Coronary artery (tissue), 2 donors: Measurements from ENCODE around the gene SEC23IP.
A peak's percentile ranks its signal among the peaks of the same experiment; 100 is the strongest.
"Not testable (repeated sequence)": the region's sequence is repeated elsewhere in the genome, so short reads cannot be mapped to it uniquely, and the experiment has no call there.

ENCODE experiments used
- DNase-seq: peaks from one replicate; pipeline ENCODE4 v3.0.0-alpha.2; 2017; ENCODE audit warnings: low spot score
- H3K27ac ChIP-seq, 2 donors: fragments of 200-600 bp; sonication (generic); one replicate each; pipeline ENCODE4 v1.5.1; 2016 to 2019
- H3K4me3 ChIP-seq: fragments of 200-600 bp; sonication (generic); 2 replicates; pipeline ENCODE4 v1.5.1; 2016; ENCODE audit warnings: mild to moderate bottlenecking, moderate library complexity
- CTCF ChIP-seq: fragments of 200-600 bp; sonication (generic); IDR thresholded peaks from one replicate; pipeline ENCODE4 v1.5.1; 2019; ENCODE audit warnings: antibody characterized with exemption

Gene SEC23IP

GRCh38 chr10:119865699-119866240 lies 26.8 kb upstream of the SEC23IP start:
- no peak overlapping the region for H3K27ac ChIP-seq
- DNase-seq = no peak
- TF ChIP-seq CTCF = no peak

GRCh38 chr10:119867317-119867716 lies 25.2 kb upstream of the SEC23IP start:
- DNase-seq = no peak
- TF ChIP-seq CTCF = no peak
- Histone ChIP-seq H3K27ac (no peak overlapping the region), H3K4me3 (no peak overlapping the region)

More at GRCh38 chr10:119865699-119866240, 26.8 kb upstream of the SEC23IP start:
- no peak overlapping the region for H3K4me3 ChIP-seq

GRCh38 chr10:119869398-119869797 lies 23.1 kb upstream of the SEC23IP start:
- H3K4me3 ChIP-seq, DNase-seq, H3K27ac ChIP-seq: not testable (repeated sequence)

DNA sequence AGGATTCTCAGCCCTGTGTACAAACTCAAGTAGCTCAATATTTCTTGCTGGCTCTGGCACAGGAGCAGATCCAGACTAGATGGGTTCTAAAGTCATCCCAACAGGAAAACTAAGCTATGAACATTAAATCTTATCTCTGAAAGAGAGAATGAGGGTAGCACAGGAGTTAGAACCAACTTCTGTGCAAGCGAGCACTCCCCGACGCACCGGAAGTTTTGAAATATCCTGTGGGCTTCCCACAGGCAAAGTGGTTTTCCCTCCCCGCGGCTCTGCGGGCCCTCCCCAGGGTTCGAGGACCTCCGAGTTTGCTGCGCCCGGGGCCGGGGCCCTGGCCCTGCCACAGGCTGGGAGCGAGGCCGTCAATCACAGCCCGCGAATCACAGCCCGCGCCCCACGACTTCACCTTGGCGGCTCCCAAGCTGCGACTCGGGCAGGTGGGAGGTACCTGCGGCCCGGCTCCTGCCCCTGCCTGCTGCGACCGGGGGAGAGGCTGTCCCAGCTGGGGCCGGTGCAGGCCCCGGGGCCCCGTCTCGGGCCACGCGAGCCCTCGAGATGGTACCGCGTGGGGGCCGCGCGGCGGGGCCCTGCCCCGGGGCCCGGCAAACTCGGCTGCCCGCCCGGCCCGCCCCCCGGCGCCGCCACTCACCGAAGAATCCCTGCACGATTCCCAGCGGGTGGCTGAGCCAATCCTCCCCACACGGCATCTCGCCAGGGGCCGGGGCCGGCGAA lies 20.5 kb upstream of the SEC23IP start:
- no peak for TF ChIP-seq CTCF
- no peak for DNase-seq
- Histone ChIP-seq H3K4me3 (peak overlapping the region; percentile 98), H3K27ac (peak overlapping the region; percentile 77 to 91)

GRCh38 chr10:119872610-119872859 lies 20.0 kb upstream of the SEC23IP start, which contains the start of gene MCMBP:
Gene MCMBP, minus strand, starts transcription at chr10:119872843. Its CDS starts 259 bp downstream, at chr10:119872584.
- H3K4me3 ChIP-seq = peak within 1 kb of the TSS; percentile 98
- DNase-seq = no peak
- no peak for TF ChIP-seq CTCF

DNA sequence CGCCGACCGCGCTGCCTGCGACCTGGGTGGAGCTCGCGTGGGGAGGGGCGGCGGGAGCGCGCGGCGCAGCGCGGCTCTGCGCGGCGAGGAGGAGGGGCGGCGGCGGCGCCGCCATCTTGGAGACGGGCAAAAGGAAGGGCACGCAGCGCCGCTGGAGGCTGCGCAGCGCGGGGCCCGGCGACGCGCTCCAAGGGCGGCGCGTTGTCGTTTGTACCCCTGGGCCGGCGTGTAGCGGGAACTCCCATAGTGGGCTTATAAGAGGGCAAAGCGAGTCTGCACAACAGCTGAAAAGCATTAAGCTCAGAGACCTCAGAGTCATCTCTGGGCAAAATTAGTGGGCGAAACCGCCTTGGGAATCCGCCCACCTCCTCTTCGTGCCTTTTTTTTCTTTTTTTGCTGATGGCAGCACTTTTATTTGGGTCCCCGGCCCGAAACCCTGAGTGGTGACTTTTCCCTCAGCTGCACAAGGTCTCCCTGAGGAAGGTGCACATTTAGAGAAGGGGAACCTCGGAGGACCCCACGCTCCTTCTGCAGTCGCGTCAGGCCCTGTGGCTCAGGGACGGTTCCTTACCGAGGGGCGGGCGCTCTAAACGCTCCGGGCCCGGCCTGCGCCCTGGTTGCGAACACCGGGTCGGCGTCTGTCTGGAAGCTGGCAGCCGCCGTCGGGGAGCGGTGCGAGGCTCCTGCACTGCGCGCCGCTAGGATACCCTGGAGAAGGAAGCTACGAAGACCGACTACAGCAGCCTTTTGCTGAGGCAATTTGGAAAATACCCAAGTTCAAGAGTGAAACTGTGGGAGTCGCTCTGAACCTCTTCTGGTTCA lies 19.5 kb upstream of the SEC23IP start:
- Histone ChIP-seq H3K4me3 (peak overlapping the region; percentile 98), H3K27ac (peak overlapping the region; percentile 77 to 91)
- TF ChIP-seq CTCF = no peak
- DNase-seq = peak; percentile 89

More at GRCh38 chr10:119872610-119872859, 20.0 kb upstream of the SEC23IP start, which contains the start of gene MCMBP:
- H3K27ac ChIP-seq = peak within 1 kb of the TSS; percentile 77 to 91

GRCh38 chr10:119878524-119878923 lies 14.0 kb upstream of the SEC23IP start:
- no peak for TF ChIP-seq CTCF
- H3K27ac ChIP-seq = no peak overlapping the region
- DNase-seq = no peak
- H3K4me3 ChIP-seq = no peak overlapping the region

DNA sequence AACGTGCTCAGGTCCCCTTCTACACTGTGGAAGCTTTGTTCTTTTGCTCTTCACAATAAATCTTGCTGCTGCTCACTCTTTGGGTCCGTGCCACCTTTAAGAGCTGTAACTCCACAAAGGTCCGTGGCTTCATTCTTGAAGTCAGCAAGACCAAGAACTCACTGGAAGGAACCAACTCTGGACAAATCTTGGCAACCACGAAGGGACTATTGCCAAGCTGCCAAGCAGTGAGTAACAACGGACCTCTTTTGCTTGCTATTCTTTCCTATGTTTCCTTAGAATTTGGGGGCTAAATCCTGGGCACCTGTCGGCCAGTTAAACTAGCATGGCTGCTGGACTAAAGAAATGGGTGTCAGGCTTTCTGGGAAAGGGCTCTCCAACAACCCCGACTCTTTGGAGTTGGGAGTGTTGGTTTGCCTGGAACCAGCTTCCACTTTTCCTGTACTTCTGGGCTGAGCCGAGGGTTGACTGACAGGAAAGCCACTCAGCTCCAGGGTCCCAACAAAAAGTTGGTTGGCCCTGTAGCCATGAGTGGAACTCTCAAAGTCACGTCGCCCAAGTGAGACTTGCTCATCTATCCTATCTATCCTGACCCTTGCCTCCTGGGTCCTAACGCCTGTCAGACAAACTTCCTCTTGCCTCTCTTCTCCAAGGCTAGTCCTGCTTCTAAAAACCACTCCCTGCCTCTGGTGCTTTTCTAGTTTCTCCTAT lies 8.5 kb upstream of the SEC23IP start:
- H3K4me3 ChIP-seq, H3K27ac ChIP-seq, DNase-seq: not testable (repeated sequence)

- not testable (repeated sequence) for H3K27ac ChIP-seq, H3K4me3 ChIP-seq, DNase-seq
These were observed 6.5 kb upstream of the SEC23IP start for GRCh38 chr10:119886070-119886469.

DNA sequence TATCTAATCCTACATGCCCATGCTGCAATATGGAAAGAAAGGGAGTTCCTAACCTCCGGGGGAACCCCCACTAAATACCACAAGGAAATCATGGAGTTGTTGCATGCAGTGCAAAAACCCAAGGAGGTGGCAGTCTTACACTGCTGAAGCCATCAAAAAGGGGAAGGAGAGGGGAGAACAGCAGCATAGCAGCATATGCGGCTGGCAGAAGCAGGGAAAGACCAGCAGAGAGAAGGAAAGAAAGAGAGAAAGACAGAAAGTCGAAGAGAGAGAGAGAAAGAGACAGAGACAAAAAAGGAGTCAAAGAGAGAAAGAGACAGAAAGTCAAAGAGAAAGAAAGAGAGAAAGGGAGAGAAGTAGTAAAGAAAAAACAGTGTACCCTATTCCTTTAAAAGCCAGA lies 3.8 kb upstream of the SEC23IP start:
- not testable (repeated sequence) for H3K4me3 ChIP-seq, H3K27ac ChIP-seq, DNase-seq

GRCh38 chr10:119889201-119889600 lies 3.3 kb upstream of the SEC23IP start:
- not testable (repeated sequence) for H3K27ac ChIP-seq, H3K4me3 ChIP-seq, DNase-seq
